D721Med (cell line): ENCODE results near the gene CPOX.

Source experiments
- DNase-seq: peaks from one replicate; pipeline ENCODE4 v3.0.0; 2011; ENCODE audit warnings: low spot score; ENCODE audit not compliant: insufficient read length
- FAIRE-seq: peaks from 2 replicates; lab custom pipeline; 2011; peaks lifted over from hg19 to GRCh38; lab: Jason Lieb, UNC
- TF ChIP-seq, protein P1 (sequence below): IDR thresholded peaks from 2 replicates; pipeline ENCODE4 v1.5.1; 2012; ENCODE audit warnings: mild to moderate bottlenecking, control low read depth; ENCODE audit not compliant: insufficient read depth; ENCODE audit errors: missing control alignments

Gene CPOX

GRCh38 chr3:98594628-98595324, 1.4 kb upstream of the CPOX start:
- TF ChIP-seq, protein P1, sequence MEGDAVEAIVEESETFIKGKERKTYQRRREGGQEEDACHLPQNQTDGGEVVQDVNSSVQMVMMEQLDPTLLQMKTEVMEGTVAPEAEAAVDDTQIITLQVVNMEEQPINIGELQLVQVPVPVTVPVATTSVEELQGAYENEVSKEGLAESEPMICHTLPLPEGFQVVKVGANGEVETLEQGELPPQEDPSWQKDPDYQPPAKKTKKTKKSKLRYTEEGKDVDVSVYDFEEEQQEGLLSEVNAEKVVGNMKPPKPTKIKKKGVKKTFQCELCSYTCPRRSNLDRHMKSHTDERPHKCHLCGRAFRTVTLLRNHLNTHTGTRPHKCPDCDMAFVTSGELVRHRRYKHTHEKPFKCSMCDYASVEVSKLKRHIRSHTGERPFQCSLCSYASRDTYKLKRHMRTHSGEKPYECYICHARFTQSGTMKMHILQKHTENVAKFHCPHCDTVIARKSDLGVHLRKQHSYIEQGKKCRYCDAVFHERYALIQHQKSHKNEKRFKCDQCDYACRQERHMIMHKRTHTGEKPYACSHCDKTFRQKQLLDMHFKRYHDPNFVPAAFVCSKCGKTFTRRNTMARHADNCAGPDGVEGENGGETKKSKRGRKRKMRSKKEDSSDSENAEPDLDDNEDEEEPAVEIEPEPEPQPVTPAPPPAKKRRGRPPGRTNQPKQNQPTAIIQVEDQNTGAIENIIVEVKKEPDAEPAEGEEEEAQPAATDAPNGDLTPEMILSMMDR, result no peak
- no peak for FAIRE-seq
- no peak for DNase-seq

GRCh38 chr3:98592345-98592935, 971 bp downstream of the CPOX start:
- DNase-seq, result no peak
- TF ChIP-seq, protein P1, result no peak
- no peak for FAIRE-seq

- DNase-seq (no peak), FAIRE-seq (no peak)
- TF ChIP-seq, protein P1, result no peak
These were observed 3.9 kb downstream of the CPOX start for GRCh38 chr3:98589331-98590036.

DNA sequence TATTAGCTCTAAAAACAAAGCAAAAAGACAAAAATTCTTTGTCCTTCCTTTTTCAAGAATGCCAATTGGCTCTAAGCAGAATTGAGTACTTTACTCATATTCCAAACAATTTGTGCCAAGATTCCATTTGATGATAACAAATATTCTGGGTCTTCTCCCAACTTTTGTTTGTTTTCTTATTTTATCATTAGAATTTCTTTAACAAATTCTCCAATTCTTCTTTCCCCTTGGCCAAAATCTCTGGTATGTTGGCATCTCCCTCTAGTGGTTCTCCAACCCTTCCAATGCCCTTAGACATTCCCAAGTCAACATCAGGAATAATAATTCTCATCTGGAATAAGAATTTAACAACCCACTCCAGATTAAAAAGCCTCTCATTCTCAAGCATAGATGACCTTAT, 5.3 kb downstream of the CPOX start:
- FAIRE-seq (no peak), DNase-seq (no peak)
- TF ChIP-seq, protein P1, result no peak

DNA sequence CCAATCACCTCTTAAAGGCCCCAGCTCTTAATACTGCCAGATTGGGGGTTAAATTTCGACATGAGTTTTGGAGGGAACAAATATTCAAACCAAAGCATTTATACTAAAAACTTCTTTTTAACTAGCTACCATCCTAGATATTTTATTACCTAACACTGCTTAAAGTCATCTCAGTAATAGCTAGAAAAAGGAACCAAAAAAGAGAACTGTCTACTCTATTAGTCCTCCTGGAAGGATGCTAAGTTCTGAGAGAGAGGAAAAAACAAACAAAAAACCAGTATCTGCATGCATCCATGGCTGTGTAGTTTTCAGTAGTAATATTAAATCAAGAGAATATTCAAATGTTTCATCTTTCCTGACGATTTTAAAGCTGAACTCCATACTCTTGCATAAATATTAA, 5.8 kb downstream of the CPOX start:
- FAIRE-seq (no peak), DNase-seq (no peak)

DNA sequence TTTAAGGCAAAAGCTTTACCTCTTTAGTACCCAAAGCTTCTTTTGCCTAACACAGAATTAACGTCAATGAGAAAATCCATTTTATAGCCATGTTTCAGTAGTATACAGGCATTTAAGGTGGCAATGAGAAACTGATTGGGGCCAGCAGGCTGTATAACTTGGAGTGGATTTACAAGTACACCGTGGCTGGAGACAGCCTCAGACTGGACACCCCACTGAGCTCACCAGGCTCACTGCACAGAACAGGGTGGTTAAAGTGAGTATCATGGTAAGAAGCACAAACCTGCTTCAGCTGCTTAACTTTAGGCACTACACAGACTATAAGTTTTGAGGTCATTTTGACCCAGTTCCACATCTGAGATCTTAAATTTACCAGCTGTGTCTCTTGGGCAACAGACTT, 8.9 kb downstream of the CPOX start:
- TF ChIP-seq, protein P1, result no peak

More for the DNA sequence above, 5.8 kb downstream of the CPOX start:
- TF ChIP-seq, protein P1, result no peak

More for the DNA sequence above, 8.9 kb downstream of the CPOX start:
- no peak for FAIRE-seq
- no peak for DNase-seq
